WTC11 (cell line): ENCODE results near the gene CARMIL1.

ENCODE experiments used
- CBFB ChIP-seq: sonication (generic); formaldehyde crosslinking; IDR thresholded peaks from 2 replicates; pipeline ENCODE4 v1.8.1; 2022; ENCODE audit warnings: mild to moderate bottlenecking, low read depth, missing genetic modification reagents
- SP1 ChIP-seq: sonication (generic); formaldehyde crosslinking; conservative IDR thresholded peaks from 2 replicates; pipeline ENCODE4 v1.8.1; 2022; ENCODE audit warnings: missing genetic modification reagents
- TEAD1 ChIP-seq: sonication (generic); formaldehyde crosslinking; IDR thresholded peaks from 2 replicates; pipeline ENCODE4 v1.8.0; 2022; ENCODE audit warnings: mild to moderate bottlenecking, missing genetic modification reagents
- TF ChIP-seq, protein P1 (sequence below): fragments of 200-600 bp; IDR thresholded peaks from 2 replicates; pipeline ENCODE4 v1.8.0; 2022; ENCODE audit warnings: antibody characterized with exemption
- TF ChIP-seq, protein P2 (sequence below): sonication (generic); formaldehyde crosslinking; IDR thresholded peaks from 2 replicates; pipeline ENCODE4 v1.8.0; 2022; ENCODE audit warnings: mild to moderate bottlenecking, missing genetic modification reagents
- TF ChIP-seq, protein P3 (sequence below): sonication (generic); formaldehyde crosslinking; IDR thresholded peaks from 2 replicates; pipeline ENCODE4 v1.8.0; 2022; ENCODE audit warnings: mild to moderate bottlenecking, missing genetic modification reagents
- TF ChIP-seq, protein P4 (sequence below): sonication (generic); formaldehyde crosslinking; conservative IDR thresholded peaks from 2 replicates; pipeline ENCODE4 v1.8.1; 2022; ENCODE audit warnings: mild to moderate bottlenecking, missing genetic modification reagents
- TF ChIP-seq, protein P5 (sequence below): sonication (generic); formaldehyde crosslinking; IDR thresholded peaks from 2 replicates; pipeline ENCODE4 v1.8.0; 2022; ENCODE audit warnings: missing genetic modification reagents

DNA sequence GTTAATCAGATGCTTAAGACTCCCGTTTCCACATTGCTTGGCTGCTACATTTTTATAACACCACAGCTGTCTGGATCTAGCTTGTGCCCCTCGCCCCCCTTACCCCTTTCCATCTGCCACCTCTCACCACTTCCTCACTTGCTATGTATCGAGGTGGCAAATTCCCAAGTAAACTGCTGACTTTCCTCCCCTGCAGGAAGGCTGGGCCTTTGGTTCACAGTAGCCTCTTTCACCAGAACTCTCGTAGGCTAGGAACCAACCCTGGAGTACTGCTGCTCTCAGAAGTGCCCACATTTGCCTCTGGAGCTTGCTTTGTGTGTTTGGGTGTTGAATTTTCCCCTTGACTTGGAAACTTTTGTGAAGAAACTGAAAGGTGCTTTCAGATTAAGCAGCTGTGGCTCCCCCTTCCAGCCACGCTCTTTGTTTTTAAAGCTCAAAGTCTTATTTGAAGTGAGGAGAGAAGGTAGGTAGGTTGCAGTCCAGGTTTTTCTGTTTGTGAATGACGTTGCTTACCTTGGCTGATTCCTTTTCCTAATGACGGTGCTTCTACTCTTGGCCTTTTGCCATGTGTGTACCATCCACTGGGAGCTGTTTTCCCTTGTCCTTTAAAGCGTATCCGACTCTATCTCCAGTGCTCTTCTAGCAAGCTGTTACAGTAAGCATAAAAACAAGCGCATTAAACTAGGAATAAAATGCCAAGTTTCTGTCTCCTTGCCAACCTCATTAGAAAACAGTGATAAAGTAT, 90.4 kb downstream of the CARMIL1 start:
- TF ChIP-seq, protein P1, sequence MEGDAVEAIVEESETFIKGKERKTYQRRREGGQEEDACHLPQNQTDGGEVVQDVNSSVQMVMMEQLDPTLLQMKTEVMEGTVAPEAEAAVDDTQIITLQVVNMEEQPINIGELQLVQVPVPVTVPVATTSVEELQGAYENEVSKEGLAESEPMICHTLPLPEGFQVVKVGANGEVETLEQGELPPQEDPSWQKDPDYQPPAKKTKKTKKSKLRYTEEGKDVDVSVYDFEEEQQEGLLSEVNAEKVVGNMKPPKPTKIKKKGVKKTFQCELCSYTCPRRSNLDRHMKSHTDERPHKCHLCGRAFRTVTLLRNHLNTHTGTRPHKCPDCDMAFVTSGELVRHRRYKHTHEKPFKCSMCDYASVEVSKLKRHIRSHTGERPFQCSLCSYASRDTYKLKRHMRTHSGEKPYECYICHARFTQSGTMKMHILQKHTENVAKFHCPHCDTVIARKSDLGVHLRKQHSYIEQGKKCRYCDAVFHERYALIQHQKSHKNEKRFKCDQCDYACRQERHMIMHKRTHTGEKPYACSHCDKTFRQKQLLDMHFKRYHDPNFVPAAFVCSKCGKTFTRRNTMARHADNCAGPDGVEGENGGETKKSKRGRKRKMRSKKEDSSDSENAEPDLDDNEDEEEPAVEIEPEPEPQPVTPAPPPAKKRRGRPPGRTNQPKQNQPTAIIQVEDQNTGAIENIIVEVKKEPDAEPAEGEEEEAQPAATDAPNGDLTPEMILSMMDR: no peak
- TF ChIP-seq, protein P2, sequence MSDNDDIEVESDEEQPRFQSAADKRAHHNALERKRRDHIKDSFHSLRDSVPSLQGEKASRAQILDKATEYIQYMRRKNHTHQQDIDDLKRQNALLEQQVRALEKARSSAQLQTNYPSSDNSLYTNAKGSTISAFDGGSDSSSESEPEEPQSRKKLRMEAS (CRISPR knock-in tag): no peak
- TF ChIP-seq, protein P3, sequence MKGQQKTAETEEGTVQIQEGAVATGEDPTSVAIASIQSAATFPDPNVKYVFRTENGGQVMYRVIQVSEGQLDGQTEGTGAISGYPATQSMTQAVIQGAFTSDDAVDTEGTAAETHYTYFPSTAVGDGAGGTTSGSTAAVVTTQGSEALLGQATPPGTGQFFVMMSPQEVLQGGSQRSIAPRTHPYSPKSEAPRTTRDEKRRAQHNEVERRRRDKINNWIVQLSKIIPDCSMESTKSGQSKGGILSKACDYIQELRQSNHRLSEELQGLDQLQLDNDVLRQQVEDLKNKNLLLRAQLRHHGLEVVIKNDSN (CRISPR knock-in tag): no peak
- TF ChIP-seq, protein P4, sequence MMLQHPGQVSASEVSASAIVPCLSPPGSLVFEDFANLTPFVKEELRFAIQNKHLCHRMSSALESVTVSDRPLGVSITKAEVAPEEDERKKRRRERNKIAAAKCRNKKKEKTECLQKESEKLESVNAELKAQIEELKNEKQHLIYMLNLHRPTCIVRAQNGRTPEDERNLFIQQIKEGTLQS (CRISPR knock-in tag): no peak
- TF ChIP-seq CBFB (CRISPR knock-in tag): no peak
- no peak for TF ChIP-seq TEAD1 (CRISPR knock-in tag)
- TF ChIP-seq, protein P5, sequence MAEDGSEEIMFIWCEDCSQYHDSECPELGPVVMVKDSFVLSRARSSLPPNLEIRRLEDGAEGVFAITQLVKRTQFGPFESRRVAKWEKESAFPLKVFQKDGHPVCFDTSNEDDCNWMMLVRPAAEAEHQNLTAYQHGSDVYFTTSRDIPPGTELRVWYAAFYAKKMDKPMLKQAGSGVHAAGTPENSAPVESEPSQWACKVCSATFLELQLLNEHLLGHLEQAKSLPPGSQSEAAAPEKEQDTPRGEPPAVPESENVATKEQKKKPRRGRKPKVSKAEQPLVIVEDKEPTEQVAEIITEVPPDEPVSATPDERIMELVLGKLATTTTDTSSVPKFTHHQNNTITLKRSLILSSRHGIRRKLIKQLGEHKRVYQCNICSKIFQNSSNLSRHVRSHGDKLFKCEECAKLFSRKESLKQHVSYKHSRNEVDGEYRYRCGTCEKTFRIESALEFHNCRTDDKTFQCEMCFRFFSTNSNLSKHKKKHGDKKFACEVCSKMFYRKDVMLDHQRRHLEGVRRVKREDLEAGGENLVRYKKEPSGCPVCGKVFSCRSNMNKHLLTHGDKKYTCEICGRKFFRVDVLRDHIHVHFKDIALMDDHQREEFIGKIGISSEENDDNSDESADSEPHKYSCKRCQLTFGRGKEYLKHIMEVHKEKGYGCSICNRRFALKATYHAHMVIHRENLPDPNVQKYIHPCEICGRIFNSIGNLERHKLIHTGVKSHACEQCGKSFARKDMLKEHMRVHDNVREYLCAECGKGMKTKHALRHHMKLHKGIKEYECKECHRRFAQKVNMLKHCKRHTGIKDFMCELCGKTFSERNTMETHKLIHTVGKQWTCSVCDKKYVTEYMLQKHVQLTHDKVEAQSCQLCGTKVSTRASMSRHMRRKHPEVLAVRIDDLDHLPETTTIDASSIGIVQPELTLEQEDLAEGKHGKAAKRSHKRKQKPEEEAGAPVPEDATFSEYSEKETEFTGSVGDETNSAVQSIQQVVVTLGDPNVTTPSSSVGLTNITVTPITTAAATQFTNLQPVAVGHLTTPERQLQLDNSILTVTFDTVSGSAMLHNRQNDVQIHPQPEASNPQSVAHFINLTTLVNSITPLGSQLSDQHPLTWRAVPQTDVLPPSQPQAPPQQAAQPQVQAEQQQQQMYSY (CRISPR knock-in tag): no peak
- TF ChIP-seq SP1 (CRISPR knock-in tag): no peak
